Measurements from ENCODE around the gene RIMS3. TPM values are rescaled to one million over a fixed set of nuclear protein-coding genes. Genes with fewer than 3 reads are reported as not detected.
A peak's percentile ranks its signal among the peaks of the same experiment; 100 is the strongest.

Gene RIMS3
- polyA plus RNA-seq, 4 donors: under 0.01 to 3.4 (median 1.1) TPM; not detected in 1

- FAIRE-seq (no peak), DNase-seq (no peak)
Observed at GRCh38 chr1:40653851-40654537, 11.5 kb downstream of the RIMS3 start.

GRCh38 chr1:40652979-40653378, 12.5 kb downstream of the RIMS3 start:
- no peak for FAIRE-seq
- Histone ChIP-seq H3K4me1 (ENCODE audit: control insufficient read depth in 3 of 3, insufficient read depth in 2 of 3, low read depth in 1 of 3, low read length in 2 of 3) (no peaks in the 10 kb centered on the region), H3K4me3 (ENCODE audit: low read depth in 1 of 3, low read length in 3 of 3) (no peak overlapping the region), H3K36me3 (ENCODE audit: control insufficient read depth in 3 of 3, insufficient read depth in 2 of 3, low read depth in 1 of 3, low read length in 3 of 3) (no peaks in the 10 kb centered on the region), H3K27ac (ENCODE audit: low read depth in 1 of 3, low read length in 2 of 3) (no peak overlapping the region), H3K9me3 (ENCODE audit: control insufficient read depth in 2 of 2, insufficient read depth in 1 of 2, low read depth in 1 of 2, low read length in 1 of 2) (no peaks in the 10 kb centered on the region), H3K27me3 (ENCODE audit: control insufficient read depth in 3 of 3, insufficient read depth in 3 of 3, low read length in 3 of 3) (peaks cover 0 to 25% (median 3%) of the 10 kb centered on the region in 3 donors)
- DNase-seq: no peak
- WGBS, 3 donors: 54 to 87% (median 79%) methylated on average over 4 of the region's 4 CpGs

More at GRCh38 chr1:40653851-40654537, 11.5 kb downstream of the RIMS3 start:
- peaks cover 0 to 31% (median 3%) of the 10 kb centered on the region in 3 donors for H3K27me3 ChIP-seq (ENCODE audit: control insufficient read depth in 3 of 3, insufficient read depth in 3 of 3, low read length in 3 of 3)
- 24 to 48% (median 33%) methylated on average over 18 to 31 of the region's 35 CpGs for WGBS, 3 donors
- no peaks in the 10 kb centered on the region for H3K9me3 ChIP-seq (ENCODE audit: control insufficient read depth in 2 of 2, insufficient read depth in 1 of 2, low read depth in 1 of 2, low read length in 1 of 2)
- H3K4me3 ChIP-seq (ENCODE audit: low read depth in 1 of 3, low read length in 3 of 3): no peak overlapping the region
- H3K27ac ChIP-seq (ENCODE audit: low read depth in 1 of 3, low read length in 2 of 3): no peak overlapping the region
- H3K36me3 ChIP-seq (ENCODE audit: control insufficient read depth in 3 of 3, insufficient read depth in 2 of 3, low read depth in 1 of 3, low read length in 3 of 3): no peaks in the 10 kb centered on the region
- no peaks in the 10 kb centered on the region for H3K4me1 ChIP-seq (ENCODE audit: control insufficient read depth in 3 of 3, insufficient read depth in 2 of 3, low read depth in 1 of 3, low read length in 2 of 3)

GRCh38 chr1:40652468-40652867, 13.0 kb downstream of the RIMS3 start:
- Histone ChIP-seq H3K27ac (ENCODE audit: low read depth in 1 of 3, low read length in 2 of 3) (no peak overlapping the region), H3K4me3 (ENCODE audit: low read depth in 1 of 3, low read length in 3 of 3) (no peak overlapping the region), H3K36me3 (ENCODE audit: control insufficient read depth in 3 of 3, insufficient read depth in 2 of 3, low read depth in 1 of 3, low read length in 3 of 3) (no peaks in the 10 kb centered on the region), H3K27me3 (ENCODE audit: control insufficient read depth in 3 of 3, insufficient read depth in 3 of 3, low read length in 3 of 3) (peaks cover 0 to 25% (median 3%) of the 10 kb centered on the region in 3 donors), H3K9me3 (ENCODE audit: control insufficient read depth in 2 of 2, insufficient read depth in 1 of 2, low read depth in 1 of 2, low read length in 1 of 2) (no peaks in the 10 kb centered on the region), H3K4me1 (ENCODE audit: control insufficient read depth in 3 of 3, insufficient read depth in 2 of 3, low read depth in 1 of 3, low read length in 2 of 3) (no peaks in the 10 kb centered on the region)
- DNase-seq: no peak
- FAIRE-seq: no peak
- WGBS, 3 donors: 81 to 87% (median 83%) methylated on average over 5 of the region's 5 CpGs

GRCh38 chr1:40651138-40651857, 14.2 kb downstream of the RIMS3 start:
- Histone ChIP-seq H3K9me3 (ENCODE audit: control insufficient read depth in 2 of 2, insufficient read depth in 1 of 2, low read depth in 1 of 2, low read length in 1 of 2) (no peaks in the 10 kb centered on the region), H3K4me1 (ENCODE audit: control insufficient read depth in 3 of 3, insufficient read depth in 2 of 3, low read depth in 1 of 3, low read length in 2 of 3) (no peaks in the 10 kb centered on the region), H3K27me3 (ENCODE audit: control insufficient read depth in 3 of 3, insufficient read depth in 3 of 3, low read length in 3 of 3) (peaks cover 0 to 27% (median 3%) of the 10 kb centered on the region in 3 donors), H3K36me3 (ENCODE audit: control insufficient read depth in 3 of 3, insufficient read depth in 2 of 3, low read depth in 1 of 3, low read length in 3 of 3) (no peaks in the 10 kb centered on the region), H3K4me3 (ENCODE audit: low read depth in 1 of 3, low read length in 3 of 3) (no peak overlapping the region), H3K27ac (ENCODE audit: low read depth in 1 of 3, low read length in 2 of 3) (no peak overlapping the region)
- WGBS, 3 donors: 44 to 66% (median 51%) methylated on average over 17 of the region's 17 CpGs
- DNase-seq (peak in 1 of 2 donors; percentile 37), FAIRE-seq (no peak)

GRCh38 chr1:40650075-40650474, 15.4 kb downstream of the RIMS3 start:
- FAIRE-seq: no peak

GRCh38 chr1:40649592-40649930, 15.9 kb downstream of the RIMS3 start:
- H3K36me3 ChIP-seq (ENCODE audit: control insufficient read depth in 3 of 3, insufficient read depth in 2 of 3, low read depth in 1 of 3, low read length in 3 of 3): no peaks in the 10 kb centered on the region
- H3K4me1 ChIP-seq (ENCODE audit: control insufficient read depth in 3 of 3, insufficient read depth in 2 of 3, low read depth in 1 of 3, low read length in 2 of 3): no peaks in the 10 kb centered on the region
- H3K4me3 ChIP-seq (ENCODE audit: low read depth in 1 of 3, low read length in 3 of 3): no peak overlapping the region
- FAIRE-seq (no peak), DNase-seq (no peak)
- H3K9me3 ChIP-seq (ENCODE audit: control insufficient read depth in 2 of 2, insufficient read depth in 1 of 2, low read depth in 1 of 2, low read length in 1 of 2): no peaks in the 10 kb centered on the region
- 77 to 81% (median 78%) methylated on average over 5 of the region's 5 CpGs for WGBS, 3 donors
- no peak overlapping the region for H3K27ac ChIP-seq (ENCODE audit: low read depth in 1 of 3, low read length in 2 of 3)
- peaks cover 0 to 24% (median 3%) of the 10 kb centered on the region in 3 donors for H3K27me3 ChIP-seq (ENCODE audit: control insufficient read depth in 3 of 3, insufficient read depth in 3 of 3, low read length in 3 of 3)

More at GRCh38 chr1:40650075-40650474, 15.4 kb downstream of the RIMS3 start:
- no peaks in the 10 kb centered on the region for H3K4me1 ChIP-seq (ENCODE audit: control insufficient read depth in 3 of 3, insufficient read depth in 2 of 3, low read depth in 1 of 3, low read length in 2 of 3)
- no peaks in the 10 kb centered on the region for H3K9me3 ChIP-seq (ENCODE audit: control insufficient read depth in 2 of 2, insufficient read depth in 1 of 2, low read depth in 1 of 2, low read length in 1 of 2)
- peaks cover 0 to 27% (median 3%) of the 10 kb centered on the region in 3 donors for H3K27me3 ChIP-seq (ENCODE audit: control insufficient read depth in 3 of 3, insufficient read depth in 3 of 3, low read length in 3 of 3)
- H3K27ac ChIP-seq (ENCODE audit: low read depth in 1 of 3, low read length in 2 of 3): no peak overlapping the region
- H3K4me3 ChIP-seq (ENCODE audit: low read depth in 1 of 3, low read length in 3 of 3): no peak overlapping the region
- WGBS, 3 donors: 58 to 77% (median 74%) methylated on average over 4 of the region's 4 CpGs
- H3K36me3 ChIP-seq (ENCODE audit: control insufficient read depth in 3 of 3, insufficient read depth in 2 of 3, low read depth in 1 of 3, low read length in 3 of 3): no peaks in the 10 kb centered on the region
- DNase-seq: no peak

GRCh38 chr1:40648928-40649591, 16.4 kb downstream of the RIMS3 start:
- Histone ChIP-seq H3K4me3 (ENCODE audit: low read depth in 1 of 3, low read length in 3 of 3) (no peak overlapping the region), H3K36me3 (ENCODE audit: control insufficient read depth in 3 of 3, insufficient read depth in 2 of 3, low read depth in 1 of 3, low read length in 3 of 3) (no peaks in the 10 kb centered on the region), H3K9me3 (ENCODE audit: control insufficient read depth in 2 of 2, insufficient read depth in 1 of 2, low read depth in 1 of 2, low read length in 1 of 2) (no peaks in the 10 kb centered on the region), H3K4me1 (ENCODE audit: control insufficient read depth in 3 of 3, insufficient read depth in 2 of 3, low read depth in 1 of 3, low read length in 2 of 3) (no peaks in the 10 kb centered on the region), H3K27me3 (ENCODE audit: control insufficient read depth in 3 of 3, insufficient read depth in 3 of 3, low read length in 3 of 3) (peaks cover 0 to 19% (median 3%) of the 10 kb centered on the region in 3 donors), H3K27ac (ENCODE audit: low read depth in 1 of 3, low read length in 2 of 3) (no peak overlapping the region)
- no peak for DNase-seq
- WGBS, 3 donors: 57 to 67% (median 62%) methylated on average over 15 of the region's 15 CpGs
- FAIRE-seq: no peak

GRCh38 chr1:40648200-40648599, 17.3 kb downstream of the RIMS3 start:
- DNase-seq (no peak), FAIRE-seq (no peak)
- WGBS, 3 donors: 62 to 77% (median 71%) methylated on average over 3 of the region's 3 CpGs
- Histone ChIP-seq H3K27me3 (ENCODE audit: control insufficient read depth in 3 of 3, insufficient read depth in 3 of 3, low read length in 3 of 3) (peaks cover 0 to 12% (median 0%) of the 10 kb centered on the region in 3 donors), H3K9me3 (ENCODE audit: control insufficient read depth in 2 of 2, insufficient read depth in 1 of 2, low read depth in 1 of 2, low read length in 1 of 2) (no peaks in the 10 kb centered on the region), H3K36me3 (ENCODE audit: control insufficient read depth in 3 of 3, insufficient read depth in 2 of 3, low read depth in 1 of 3, low read length in 3 of 3) (no peaks in the 10 kb centered on the region), H3K4me3 (ENCODE audit: low read depth in 1 of 3, low read length in 3 of 3) (no peak overlapping the region), H3K4me1 (ENCODE audit: control insufficient read depth in 3 of 3, insufficient read depth in 2 of 3, low read depth in 1 of 3, low read length in 2 of 3) (no peaks in the 10 kb centered on the region), H3K27ac (ENCODE audit: low read depth in 1 of 3, low read length in 2 of 3) (no peak overlapping the region)
